ENCODE data around the gene EXOC1.

DNA sequence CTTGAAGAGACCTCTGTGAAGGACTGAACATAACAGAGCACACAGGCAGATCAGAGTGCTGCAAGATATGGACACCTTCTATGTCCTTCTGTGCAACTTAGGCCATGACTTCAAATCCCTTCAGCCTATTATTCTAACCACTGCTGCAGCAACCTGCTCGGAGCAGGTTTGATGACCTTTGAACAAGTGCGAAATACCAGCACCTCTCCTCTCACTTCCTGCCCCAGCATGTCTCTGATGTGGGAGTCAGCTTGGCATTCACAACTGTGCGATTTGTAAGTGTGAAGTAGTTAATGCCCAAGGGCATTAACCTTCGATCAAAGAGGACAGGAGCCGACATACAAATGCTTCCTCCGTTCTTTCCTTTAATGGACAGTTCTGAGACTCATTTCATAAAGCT is 1.6 kb upstream of the EXOC1 start:
- no peak for TF ChIP-seq POLR2A (IDR thresholded peaks at IDR 0.05)
- TF ChIP-seq, protein P1, sequence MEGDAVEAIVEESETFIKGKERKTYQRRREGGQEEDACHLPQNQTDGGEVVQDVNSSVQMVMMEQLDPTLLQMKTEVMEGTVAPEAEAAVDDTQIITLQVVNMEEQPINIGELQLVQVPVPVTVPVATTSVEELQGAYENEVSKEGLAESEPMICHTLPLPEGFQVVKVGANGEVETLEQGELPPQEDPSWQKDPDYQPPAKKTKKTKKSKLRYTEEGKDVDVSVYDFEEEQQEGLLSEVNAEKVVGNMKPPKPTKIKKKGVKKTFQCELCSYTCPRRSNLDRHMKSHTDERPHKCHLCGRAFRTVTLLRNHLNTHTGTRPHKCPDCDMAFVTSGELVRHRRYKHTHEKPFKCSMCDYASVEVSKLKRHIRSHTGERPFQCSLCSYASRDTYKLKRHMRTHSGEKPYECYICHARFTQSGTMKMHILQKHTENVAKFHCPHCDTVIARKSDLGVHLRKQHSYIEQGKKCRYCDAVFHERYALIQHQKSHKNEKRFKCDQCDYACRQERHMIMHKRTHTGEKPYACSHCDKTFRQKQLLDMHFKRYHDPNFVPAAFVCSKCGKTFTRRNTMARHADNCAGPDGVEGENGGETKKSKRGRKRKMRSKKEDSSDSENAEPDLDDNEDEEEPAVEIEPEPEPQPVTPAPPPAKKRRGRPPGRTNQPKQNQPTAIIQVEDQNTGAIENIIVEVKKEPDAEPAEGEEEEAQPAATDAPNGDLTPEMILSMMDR (IDR thresholded peaks at IDR 0.05) = no peak
- TF ChIP-seq POLR2AphosphoS5 (IDR thresholded peaks at IDR 0.05; ENCODE audit: insufficient read depth in 1 of 2, low read depth in 1 of 2) = peak in 1 of 2 donors; percentile 24
